Astrocyte of the cerebellum (primary cell): ENCODE data around the gene RNF115.

Source experiments
- DNase-seq: peaks from one replicate; pipeline ENCODE4 v3.0.0-alpha.2; 2011; ENCODE audit warnings: low read depth
- H3K4me3 ChIP-seq: 2 replicates; pipeline ENCODE4 v1.5.1; 2011; ENCODE audit warnings: mild to moderate bottlenecking, low read depth, low read length, moderate library complexity
- in situ Hi-C: cut with HindIII; loops from 2 replicates; pipeline ENCODE4 v1.10.0; 2017; ENCODE audit warnings: low sequenced_read_pairs
- TF ChIP-seq, protein P1 (sequence below): IDR thresholded peaks from 2 replicates; pipeline ENCODE4 v1.5.1; 2012; ENCODE audit warnings: low read length, low read depth, moderate library complexity, mild to moderate bottlenecking; ENCODE audit errors: missing control alignments

RNF115 gene

DNA sequence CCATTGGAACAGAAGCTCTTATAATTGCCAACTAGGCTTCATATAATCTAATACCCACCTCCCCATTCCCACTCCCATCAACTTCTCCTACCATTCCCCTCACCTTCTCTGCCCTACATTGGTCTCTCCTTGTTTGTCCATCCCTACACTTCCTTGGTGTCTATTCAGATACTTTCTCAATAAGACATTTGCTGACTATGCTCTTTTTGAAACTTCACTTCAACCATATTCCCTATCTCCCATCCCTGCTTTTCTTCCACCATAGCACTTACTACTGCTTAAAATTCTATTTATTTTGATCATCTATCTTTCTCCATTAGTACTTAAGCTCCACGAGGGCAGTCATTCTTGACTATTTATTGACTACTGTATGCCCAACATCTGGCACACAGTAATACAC lies 64.2 kb downstream of the RNF115 start:
- DNase-seq = no peak
- in situ Hi-C loops = no loop called here
- TF ChIP-seq, protein P1, sequence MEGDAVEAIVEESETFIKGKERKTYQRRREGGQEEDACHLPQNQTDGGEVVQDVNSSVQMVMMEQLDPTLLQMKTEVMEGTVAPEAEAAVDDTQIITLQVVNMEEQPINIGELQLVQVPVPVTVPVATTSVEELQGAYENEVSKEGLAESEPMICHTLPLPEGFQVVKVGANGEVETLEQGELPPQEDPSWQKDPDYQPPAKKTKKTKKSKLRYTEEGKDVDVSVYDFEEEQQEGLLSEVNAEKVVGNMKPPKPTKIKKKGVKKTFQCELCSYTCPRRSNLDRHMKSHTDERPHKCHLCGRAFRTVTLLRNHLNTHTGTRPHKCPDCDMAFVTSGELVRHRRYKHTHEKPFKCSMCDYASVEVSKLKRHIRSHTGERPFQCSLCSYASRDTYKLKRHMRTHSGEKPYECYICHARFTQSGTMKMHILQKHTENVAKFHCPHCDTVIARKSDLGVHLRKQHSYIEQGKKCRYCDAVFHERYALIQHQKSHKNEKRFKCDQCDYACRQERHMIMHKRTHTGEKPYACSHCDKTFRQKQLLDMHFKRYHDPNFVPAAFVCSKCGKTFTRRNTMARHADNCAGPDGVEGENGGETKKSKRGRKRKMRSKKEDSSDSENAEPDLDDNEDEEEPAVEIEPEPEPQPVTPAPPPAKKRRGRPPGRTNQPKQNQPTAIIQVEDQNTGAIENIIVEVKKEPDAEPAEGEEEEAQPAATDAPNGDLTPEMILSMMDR = no peak
- H3K4me3 ChIP-seq = no peak overlapping the region

DNA sequence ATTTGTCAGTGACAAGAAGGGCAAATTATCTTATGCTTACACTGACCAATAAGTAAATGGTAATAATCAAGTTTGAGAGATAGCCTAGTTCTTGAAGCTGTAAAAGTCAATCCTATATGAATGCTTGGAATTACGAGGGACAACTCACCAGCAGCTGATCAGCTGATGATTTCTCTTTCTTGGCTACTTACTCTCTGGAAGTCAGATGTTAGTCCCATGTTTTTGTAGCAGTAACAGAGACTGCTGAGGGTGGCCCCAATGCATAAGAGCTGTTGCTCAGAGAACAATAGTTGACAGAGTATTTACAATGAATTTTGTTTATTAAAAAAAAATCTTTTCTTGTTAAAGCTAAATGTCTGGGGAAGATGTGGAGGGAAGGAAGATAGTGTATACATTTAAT lies 65.3 kb downstream of the RNF115 start:
- H3K4me3 ChIP-seq = no peak overlapping the region
- in situ Hi-C loops = no loop called here
- TF ChIP-seq, protein P1 = no peak
- DNase-seq = no peak

DNA sequence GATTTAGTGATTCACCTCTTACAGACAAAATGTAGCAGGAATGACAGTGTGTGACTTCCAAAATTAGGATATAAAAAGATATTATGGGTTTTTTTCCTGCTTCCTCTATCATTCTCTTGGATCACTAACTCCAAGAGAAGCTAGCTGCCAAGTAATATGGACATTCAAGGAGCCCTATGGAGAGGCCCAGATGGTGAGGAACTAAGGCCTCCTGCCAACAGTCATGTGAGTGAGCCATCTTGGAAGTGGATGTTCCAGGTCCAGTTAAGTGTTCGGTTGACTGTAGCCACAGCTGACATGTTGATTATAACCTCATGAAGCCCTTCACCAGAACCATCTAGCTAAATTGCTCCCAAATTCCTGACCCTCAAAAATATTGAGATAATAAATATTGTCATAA lies 65.8 kb downstream of the RNF115 start:
- DNase-seq = no peak
- TF ChIP-seq, protein P1 = no peak
- in situ Hi-C loops = no loop called here
- H3K4me3 ChIP-seq = no peak overlapping the region

DNA sequence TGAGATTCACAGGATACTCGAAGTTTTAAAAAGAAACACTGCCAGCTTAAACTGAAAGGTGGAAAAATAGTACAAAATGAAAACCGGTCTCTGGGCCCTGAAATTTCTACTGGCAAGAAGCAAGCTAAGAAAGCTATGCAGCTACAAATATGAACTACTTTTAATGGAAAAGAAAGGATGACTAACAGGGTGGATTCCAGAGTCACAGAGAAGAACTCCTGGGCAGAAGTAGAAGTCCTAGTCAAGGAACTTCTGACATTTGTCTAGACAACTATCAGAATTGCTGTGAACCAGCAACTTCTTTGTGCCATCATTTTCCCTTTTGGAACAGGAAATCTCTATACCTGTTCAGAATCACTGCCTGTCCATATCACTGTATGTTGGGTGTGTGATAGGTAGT lies 66.5 kb downstream of the RNF115 start:
- DNase-seq = no peak
- in situ Hi-C loops = no loop called here
- TF ChIP-seq, protein P1 = no peak
- no peak overlapping the region for H3K4me3 ChIP-seq

DNA sequence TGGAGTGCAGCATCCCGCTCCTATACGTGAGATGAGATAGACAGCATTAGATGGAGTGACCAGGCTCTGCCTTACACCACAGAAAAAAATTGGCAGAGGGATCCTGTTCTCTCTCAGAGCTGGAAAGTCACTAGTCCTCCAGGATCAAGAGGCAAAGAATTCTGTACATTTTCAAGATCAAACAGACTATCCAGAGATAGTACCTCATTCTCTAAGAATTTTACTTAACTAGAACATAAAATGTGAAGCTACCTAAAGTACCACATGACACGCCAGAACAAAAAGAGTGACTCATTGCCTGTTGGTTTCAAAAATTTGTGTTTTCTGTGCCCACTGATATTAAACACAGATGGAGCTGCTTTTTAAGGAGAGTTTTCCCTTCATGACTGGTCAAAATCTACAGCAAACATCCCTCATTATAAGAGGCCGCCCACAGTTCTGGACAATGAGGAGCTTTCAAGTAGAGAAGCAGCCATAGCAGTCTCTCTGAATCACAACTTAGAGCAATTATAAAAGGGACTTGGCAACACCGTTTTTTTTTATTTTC lies 72.3 kb downstream of the RNF115 start:
- in situ Hi-C loops = no loop called here
- no peak overlapping the region for H3K4me3 ChIP-seq
- peak; percentile 92 for DNase-seq
- TF ChIP-seq, protein P1 = no peak

DNA sequence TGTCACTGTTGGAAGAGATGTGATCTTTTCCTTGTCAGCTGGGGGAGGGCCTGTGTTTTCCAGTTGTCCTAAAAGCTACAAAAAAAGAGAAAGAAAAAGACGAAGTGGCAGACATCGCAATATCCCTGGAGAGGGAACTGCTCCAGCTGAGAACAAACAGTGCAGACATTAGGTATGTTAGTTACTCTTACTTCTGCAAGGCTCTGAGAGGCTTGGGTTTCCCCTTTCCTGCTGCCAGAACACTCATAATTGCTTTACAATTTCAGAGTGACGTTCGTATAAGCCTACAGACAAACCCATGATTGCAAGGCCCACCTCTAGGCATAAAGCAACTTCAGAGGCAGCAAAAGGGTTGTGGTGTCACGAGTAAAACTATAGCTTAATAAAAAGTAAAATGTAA lies 73.5 kb downstream of the RNF115 start:
- no peak for DNase-seq
- TF ChIP-seq, protein P1 = no peak
- H3K4me3 ChIP-seq = no peak overlapping the region
- in situ Hi-C loops = no loop called here
